GM12801 (cell line): ENCODE results near the gene TSHZ2.

Source experiments
- TF ChIP-seq, protein P1 (sequence below): IDR thresholded peaks from one replicate; pipeline ENCODE4 v1.5.1; 2011; ENCODE audit warnings: control low read depth; ENCODE audit not compliant: insufficient read length; ENCODE audit errors: extremely low read depth

TSHZ2 gene

GRCh38 chr20:52965380-52965779 is 6.8 kb upstream of the TSHZ2 start:
- TF ChIP-seq, protein P1, sequence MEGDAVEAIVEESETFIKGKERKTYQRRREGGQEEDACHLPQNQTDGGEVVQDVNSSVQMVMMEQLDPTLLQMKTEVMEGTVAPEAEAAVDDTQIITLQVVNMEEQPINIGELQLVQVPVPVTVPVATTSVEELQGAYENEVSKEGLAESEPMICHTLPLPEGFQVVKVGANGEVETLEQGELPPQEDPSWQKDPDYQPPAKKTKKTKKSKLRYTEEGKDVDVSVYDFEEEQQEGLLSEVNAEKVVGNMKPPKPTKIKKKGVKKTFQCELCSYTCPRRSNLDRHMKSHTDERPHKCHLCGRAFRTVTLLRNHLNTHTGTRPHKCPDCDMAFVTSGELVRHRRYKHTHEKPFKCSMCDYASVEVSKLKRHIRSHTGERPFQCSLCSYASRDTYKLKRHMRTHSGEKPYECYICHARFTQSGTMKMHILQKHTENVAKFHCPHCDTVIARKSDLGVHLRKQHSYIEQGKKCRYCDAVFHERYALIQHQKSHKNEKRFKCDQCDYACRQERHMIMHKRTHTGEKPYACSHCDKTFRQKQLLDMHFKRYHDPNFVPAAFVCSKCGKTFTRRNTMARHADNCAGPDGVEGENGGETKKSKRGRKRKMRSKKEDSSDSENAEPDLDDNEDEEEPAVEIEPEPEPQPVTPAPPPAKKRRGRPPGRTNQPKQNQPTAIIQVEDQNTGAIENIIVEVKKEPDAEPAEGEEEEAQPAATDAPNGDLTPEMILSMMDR = no peak

GRCh38 chr20:52965819-52966218 is 6.3 kb upstream of the TSHZ2 start:
- TF ChIP-seq, protein P1 = no peak

GRCh38 chr20:52971498-52972189 is 514 bp upstream of the TSHZ2 start:
- TF ChIP-seq, protein P1 = no peak

GRCh38 chr20:52972965-52973819 is 1.0 kb downstream of the TSHZ2 start:
- TF ChIP-seq, protein P1 = no peak

DNA sequence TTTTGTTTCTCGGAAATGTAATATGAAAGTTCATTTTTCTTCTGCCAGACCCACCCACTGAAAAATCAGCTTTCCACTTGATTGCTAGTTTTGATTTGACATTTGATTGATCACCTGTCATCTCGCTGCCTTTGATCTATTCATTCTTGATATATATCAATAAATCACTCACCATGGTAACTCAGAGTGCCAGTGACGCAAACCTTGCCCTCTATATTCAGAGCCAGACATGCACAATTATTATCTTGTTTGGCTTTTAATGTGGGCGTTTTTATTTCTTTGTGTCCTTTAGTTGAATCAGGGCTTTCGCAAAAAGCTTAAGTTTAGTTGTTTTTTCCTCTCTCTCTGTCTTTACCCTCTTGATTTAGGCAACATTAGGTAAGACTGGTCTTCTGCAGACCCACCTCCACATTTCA is 2.0 kb downstream of the TSHZ2 start:
- TF ChIP-seq, protein P1 = no peak

DNA sequence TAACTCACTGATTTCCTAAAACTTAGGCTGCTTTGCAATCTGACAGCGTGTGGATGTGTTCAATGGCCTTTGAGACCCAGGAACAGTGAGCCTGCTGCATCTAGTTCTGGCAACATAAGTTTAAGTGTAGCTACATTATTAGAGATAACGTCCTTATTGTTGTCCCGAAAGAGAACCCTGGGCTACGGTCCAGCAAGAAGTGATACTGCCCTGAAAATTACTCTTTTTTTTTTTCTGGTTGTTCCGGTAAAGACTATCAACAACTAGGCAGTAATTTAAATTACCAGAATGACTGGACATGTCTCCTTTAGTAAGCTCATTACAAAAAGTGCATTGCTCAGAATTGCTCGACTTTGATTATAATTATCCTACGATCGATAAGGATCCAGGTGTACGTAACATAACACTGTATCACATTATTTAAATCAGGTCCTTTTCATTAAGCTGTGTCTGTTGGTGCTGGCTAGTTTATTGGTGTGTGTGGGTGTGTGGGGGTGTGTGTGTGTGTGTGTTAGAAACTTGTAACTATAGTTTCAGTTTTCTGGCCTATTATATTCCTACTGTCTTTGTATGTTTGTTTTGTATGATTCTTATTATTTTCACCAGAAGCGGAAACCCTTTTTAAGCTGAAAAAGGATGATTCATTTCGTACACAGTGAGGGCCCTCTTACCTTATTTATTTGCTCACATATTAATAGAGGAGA is 3.0 kb downstream of the TSHZ2 start:
- TF ChIP-seq, protein P1 = no peak
